ENCODE measurements around the gene CCNA2.

GRCh38 chr4:121792966-121793365, 30.7 kb downstream of the CCNA2 start:
- no peak for TF ChIP-seq CTCF (IDR thresholded peaks at IDR 0.05)
- TF ChIP-seq POLR2A (IDR thresholded peaks at IDR 0.05): no peak
